Omental fat pad (tissue), 4 donors: ENCODE results near the gene SLC25A25. TPM values are rescaled to one million over a fixed set of nuclear protein-coding genes. Genes with fewer than 3 reads are reported as not detected.
"Not testable (repeated sequence)": the region's sequence is repeated elsewhere in the genome, so short reads cannot be mapped to it uniquely, and the experiment has no call there.

Experiments used
- ATAC-seq: fragments of 150-250 bp; one replicate; pipeline ENCODE4 v1.9.1; 2016; ENCODE audit warnings: mild to moderate bottlenecking, moderate library complexity; ENCODE audit not compliant: low FRiP score
- DNase-seq: peaks from one replicate; pipeline ENCODE4 v3.0.0-alpha.2; 2019; ENCODE audit warnings: low spot score
- total RNA-seq, 4 donors: library from RNA; depleted of rRNA; stranded (reverse); fragments of >200 nt; gene quantifications; one replicate each; pipeline ENCODE4 v1.1.0, GENCODE V29; 2016
- TF ChIP-seq, protein P1 (sequence below), 3 donors: fragments of 450-650 bp; IDR thresholded peaks; one replicate each; pipeline ENCODE4 v1.5.1; 2016 to 2017; ENCODE audit warnings: antibody characterized with exemption in 3 of 3, mild to moderate bottlenecking in 3 of 3, moderate library complexity in 2 of 3

The SLC25A25 gene
- 100 to 1,000 TPM in 2 of 4 donors, 10 to 100 TPM in 2; 37.8 to 147 (median 102) TPM for total RNA-seq

DNA sequence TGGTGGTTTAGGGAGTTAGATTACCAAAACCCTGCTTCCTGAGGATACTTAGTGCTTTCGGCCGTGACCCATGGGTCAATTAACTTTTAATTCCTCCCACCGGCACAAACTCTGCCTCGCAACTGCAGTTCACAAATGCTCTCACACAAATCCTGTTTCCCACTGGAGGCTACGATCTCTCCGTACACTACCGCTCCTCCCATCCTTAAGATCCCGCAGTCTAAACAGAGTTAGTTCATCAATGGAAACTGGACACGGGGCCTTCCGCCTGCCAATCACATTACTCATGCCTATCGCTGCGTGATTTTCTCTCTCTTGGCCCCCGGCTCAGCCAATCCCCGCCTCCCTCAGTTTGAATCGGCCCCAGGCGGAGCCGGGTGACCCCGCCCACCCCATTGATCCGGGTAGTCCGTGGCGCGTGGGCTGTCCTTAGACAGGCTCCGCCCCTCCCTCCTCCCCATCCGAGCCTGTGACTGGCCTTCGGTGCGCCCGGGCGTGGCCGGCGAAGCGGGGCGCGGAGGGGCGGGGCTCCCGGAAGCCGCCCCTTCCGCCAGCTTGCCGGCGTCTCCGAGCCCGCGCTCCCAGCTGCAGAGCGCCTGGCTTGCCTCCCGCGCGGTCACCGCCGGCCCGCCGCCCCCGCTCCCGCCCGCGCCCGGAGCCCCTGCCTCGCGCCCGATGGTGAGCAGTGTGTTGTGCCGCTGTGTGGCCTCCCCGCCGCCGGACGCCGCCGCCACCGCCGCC lies at the start of gene SLC25A25:
TSS of gene SLC25A25 (plus strand) at position 588 of the 741 bp plus-strand sequence. CDS start at position 676, 88 bp downstream.
- ATAC-seq (peak; percentile 94), DNase-seq (peak; percentile 99)
- TF ChIP-seq, protein P1, sequence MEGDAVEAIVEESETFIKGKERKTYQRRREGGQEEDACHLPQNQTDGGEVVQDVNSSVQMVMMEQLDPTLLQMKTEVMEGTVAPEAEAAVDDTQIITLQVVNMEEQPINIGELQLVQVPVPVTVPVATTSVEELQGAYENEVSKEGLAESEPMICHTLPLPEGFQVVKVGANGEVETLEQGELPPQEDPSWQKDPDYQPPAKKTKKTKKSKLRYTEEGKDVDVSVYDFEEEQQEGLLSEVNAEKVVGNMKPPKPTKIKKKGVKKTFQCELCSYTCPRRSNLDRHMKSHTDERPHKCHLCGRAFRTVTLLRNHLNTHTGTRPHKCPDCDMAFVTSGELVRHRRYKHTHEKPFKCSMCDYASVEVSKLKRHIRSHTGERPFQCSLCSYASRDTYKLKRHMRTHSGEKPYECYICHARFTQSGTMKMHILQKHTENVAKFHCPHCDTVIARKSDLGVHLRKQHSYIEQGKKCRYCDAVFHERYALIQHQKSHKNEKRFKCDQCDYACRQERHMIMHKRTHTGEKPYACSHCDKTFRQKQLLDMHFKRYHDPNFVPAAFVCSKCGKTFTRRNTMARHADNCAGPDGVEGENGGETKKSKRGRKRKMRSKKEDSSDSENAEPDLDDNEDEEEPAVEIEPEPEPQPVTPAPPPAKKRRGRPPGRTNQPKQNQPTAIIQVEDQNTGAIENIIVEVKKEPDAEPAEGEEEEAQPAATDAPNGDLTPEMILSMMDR (IDR thresholded peaks at IDR 0.05), result no peak

DNA sequence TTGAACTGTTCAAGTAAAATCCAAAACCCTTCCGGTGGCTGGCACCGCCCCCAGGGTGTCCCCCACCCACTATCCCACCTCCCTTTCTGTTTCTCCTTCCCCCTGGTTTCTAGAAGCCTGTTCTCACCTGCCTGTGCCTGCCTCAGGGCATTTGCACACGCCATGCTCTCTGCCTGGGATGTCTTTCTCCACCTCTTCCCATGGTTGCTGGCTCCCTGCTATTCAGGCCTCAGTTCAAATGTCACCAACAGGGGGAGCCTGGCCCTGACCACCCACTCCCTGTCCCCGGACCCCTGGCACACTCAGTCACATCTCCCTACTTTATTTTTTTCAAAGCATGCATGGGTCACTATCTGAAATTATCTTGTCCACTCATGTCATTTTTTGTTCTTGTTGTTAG lies 47.3 kb upstream of the SLC25A25 start:
- no peak for DNase-seq
- TF ChIP-seq, protein P1 (IDR thresholded peaks at IDR 0.05), result no peak
- ATAC-seq, result no peak

DNA sequence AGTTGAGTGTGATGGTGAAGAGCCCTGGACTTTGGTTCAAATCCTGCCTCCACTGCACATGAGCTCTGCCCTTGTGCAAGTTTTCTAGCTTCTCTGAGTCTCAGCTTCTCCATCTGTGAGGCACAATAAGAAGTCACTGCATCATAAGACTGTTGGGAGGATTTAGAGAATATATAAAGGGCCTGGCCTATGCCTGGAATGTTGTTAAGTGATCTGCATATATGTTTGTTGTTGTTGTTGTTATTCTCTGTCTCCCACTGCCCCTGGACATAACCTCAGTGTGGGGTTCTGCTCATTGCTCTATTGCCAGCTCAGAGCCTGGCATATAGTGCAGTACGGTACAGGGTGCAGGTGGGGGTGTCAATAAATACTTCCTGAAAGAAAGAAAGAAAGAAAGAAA lies 46.9 kb upstream of the SLC25A25 start:
- DNase-seq, result no peak
- TF ChIP-seq, protein P1 (IDR thresholded peaks at IDR 0.05), result no peak
- no peak for ATAC-seq

DNA sequence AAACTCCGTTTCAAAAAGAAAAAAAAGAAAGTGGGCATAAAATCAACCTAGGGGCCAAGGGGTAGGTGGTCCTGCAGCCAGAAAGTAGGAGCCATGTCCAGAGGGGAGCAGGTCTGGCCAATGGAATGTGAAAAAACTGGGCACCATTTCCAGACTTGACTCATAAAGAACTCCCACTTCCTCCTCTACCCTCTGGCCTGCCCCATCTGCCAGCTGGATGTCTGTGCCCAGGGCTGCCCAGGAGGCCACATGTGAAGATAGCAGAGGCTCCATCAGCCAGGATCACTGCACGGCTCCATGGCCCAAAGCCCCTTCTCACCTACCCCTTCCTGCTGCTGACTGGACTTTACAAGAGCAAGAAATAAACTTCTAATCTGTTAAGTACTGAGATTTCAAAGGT lies 45.1 kb upstream of the SLC25A25 start:
- ATAC-seq (no peak), DNase-seq (no peak)
- TF ChIP-seq, protein P1 (IDR thresholded peaks at IDR 0.05), result no peak

DNA sequence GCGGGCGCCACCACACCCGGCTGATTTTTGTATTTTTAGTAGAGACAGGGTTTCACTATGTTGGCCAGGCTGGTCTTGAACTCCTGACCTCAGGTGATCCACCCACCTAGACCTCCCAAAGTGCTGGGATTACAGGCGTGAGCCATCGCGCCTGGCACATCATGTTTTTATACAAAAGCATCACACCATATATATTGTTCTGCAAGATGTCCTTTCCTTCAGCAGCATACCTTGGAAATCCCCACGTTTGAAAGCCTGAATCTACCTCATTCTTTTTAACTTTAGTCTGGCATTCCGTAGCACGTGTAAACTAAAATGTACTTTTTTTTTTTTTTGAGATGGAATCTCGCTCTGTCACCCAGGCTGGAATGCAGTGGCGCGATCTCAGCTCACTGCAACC lies 44.4 kb upstream of the SLC25A25 start:
- DNase-seq, ATAC-seq: not testable (repeated sequence)

DNA sequence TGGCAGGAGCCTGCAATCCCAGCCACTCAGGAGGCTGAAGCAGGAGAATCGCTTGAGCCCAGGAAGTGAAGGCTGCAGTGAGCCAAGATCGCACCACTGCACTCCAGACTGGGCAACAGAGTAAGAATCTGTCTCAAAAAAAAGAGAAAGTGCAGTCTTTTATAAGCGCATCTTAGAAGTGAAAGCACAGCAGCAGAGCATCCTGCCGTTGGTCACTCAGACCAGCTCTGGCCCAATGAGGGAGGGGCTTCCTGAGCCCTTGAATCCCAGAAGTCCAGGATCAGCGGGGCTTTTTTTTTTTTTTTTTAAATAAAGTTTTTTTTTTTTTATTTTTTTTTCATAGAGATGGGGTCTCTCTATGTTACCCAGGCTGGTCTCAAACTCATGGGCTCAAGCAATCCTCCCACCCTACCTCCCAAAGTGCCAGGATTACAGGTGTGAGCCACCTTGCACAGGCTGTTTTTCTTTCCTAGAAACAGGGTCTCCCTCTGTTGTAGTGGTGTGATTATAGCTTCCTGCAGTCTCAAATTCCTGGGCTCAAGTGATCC lies 43.2 kb upstream of the SLC25A25 start:
- ATAC-seq, result no peak
- TF ChIP-seq, protein P1 (IDR thresholded peaks at IDR 0.05), result no peak
- DNase-seq, result no peak

DNA sequence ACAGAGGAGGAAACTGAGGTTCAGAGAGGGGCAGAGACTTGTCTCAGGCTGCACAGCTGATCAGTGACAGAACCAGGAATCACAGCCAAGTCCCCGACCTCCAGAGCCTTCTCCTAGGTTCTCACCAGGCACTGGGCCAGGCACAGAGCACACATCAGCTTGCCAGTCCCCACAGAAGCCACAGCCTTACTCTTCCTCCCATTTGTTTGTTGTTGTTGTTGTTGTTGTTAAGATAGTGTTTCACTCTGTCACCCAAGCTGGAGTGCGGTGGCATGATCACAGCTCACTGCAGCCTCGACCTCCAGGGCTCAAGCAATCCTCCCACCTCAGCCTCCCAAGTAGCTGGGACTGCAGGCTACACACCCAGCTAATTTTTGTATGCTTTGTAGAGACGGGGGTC lies 42.3 kb upstream of the SLC25A25 start:
- ATAC-seq (no peak), DNase-seq (no peak)
- TF ChIP-seq, protein P1 (IDR thresholded peaks at IDR 0.05), result no peak
